HG03039 (cell line): ENCODE results near the gene EP400.
"Not testable (repeated sequence)": the region's sequence is repeated elsewhere in the genome, so short reads cannot be mapped to it uniquely, and the experiment has no call there.

Experiments
- ATAC-seq: cut with Tn5 transposase; IDR thresholded peaks from one replicate; pipeline ENCODE4 v1.9.1; 2021; ENCODE audit warnings: mild to moderate bottlenecking, moderate library complexity; ENCODE audit not compliant: unreplicated experiment

The EP400 gene

GRCh38 chr12:131985510-131985875 lies 35.8 kb downstream of the EP400 start:
- not testable (repeated sequence) for ATAC-seq

- ATAC-seq: no peak
These were observed 36.6 kb downstream of the EP400 start for GRCh38 chr12:131986361-131986760.

- ATAC-seq: no peak
These were observed 37.2 kb downstream of the EP400 start for GRCh38 chr12:131986910-131987309.

GRCh38 chr12:131987552-131987951 lies 37.8 kb downstream of the EP400 start:
- ATAC-seq: no peak

GRCh38 chr12:131988054-131988796 lies 38.5 kb downstream of the EP400 start:
- ATAC-seq: no peak

- ATAC-seq: no peak
These were observed 39.3 kb downstream of the EP400 start for GRCh38 chr12:131989021-131989420.

GRCh38 chr12:131990066-131990979 lies 40.6 kb downstream of the EP400 start:
- no peak for ATAC-seq

- no peak for ATAC-seq
These were observed 41.2 kb downstream of the EP400 start for GRCh38 chr12:131990980-131991305.

- no peak for ATAC-seq
These were observed 42.2 kb downstream of the EP400 start for GRCh38 chr12:131991816-131992430.

GRCh38 chr12:131994589-131994988 lies 44.8 kb downstream of the EP400 start:
- peak; percentile 56 for ATAC-seq

- no peak for ATAC-seq
These were observed 50.6 kb downstream of the EP400 start for GRCh38 chr12:132000286-132000872.

- no peak for ATAC-seq
These were observed 54.1 kb downstream of the EP400 start for GRCh38 chr12:132003846-132004245.

GRCh38 chr12:132004946-132005345 lies 55.2 kb downstream of the EP400 start:
- ATAC-seq: no peak

GRCh38 chr12:132006056-132006680 lies 56.4 kb downstream of the EP400 start:
- no peak for ATAC-seq

- ATAC-seq: no peak
These were observed 57.3 kb downstream of the EP400 start for GRCh38 chr12:132007041-132007440.

- no peak for ATAC-seq
These were observed 59.7 kb downstream of the EP400 start for GRCh38 chr12:132009336-132009859.

GRCh38 chr12:132012919-132013568 lies 63.3 kb downstream of the EP400 start:
- ATAC-seq: no peak

- no peak for ATAC-seq
These were observed 64.6 kb downstream of the EP400 start for GRCh38 chr12:132014092-132014914.

GRCh38 chr12:132014915-132015280 lies 65.2 kb downstream of the EP400 start:
- no peak for ATAC-seq
